GM12801 (cell line): ENCODE results near the gene ANO6.

Source experiments
- CTCF ChIP-seq: IDR thresholded peaks from one replicate; pipeline ENCODE4 v1.5.1; 2011; ENCODE audit warnings: control low read depth; ENCODE audit not compliant: insufficient read length; ENCODE audit errors: extremely low read depth

The ANO6 gene

GRCh38 chr12:45425426-45425825, 209.5 kb downstream of the ANO6 start:
- TF ChIP-seq CTCF, result no peak

GRCh38 chr12:45426294-45426693, 210.4 kb downstream of the ANO6 start:
- TF ChIP-seq CTCF, result no peak

GRCh38 chr12:45427042-45427441, 211.1 kb downstream of the ANO6 start:
- TF ChIP-seq CTCF, result no peak

- no peak for TF ChIP-seq CTCF
Measured at GRCh38 chr12:45429831-45430230, 213.9 kb downstream of the ANO6 start.

GRCh38 chr12:45431126-45431525, 215.2 kb downstream of the ANO6 start:
- no peak for TF ChIP-seq CTCF

- no peak for TF ChIP-seq CTCF
Measured at GRCh38 chr12:45432710-45433109, 216.8 kb downstream of the ANO6 start.

- TF ChIP-seq CTCF, result no peak
Measured at GRCh38 chr12:45433441-45433868, 217.6 kb downstream of the ANO6 start.

GRCh38 chr12:45434094-45434493, 218.2 kb downstream of the ANO6 start:
- no peak for TF ChIP-seq CTCF
